ENCODE measurements around the gene MYBBP1A.

GRCh38 chr17:4554441-4554996 is 665 bp downstream of the MYBBP1A start:
- TF ChIP-seq CTCF (IDR thresholded peaks at IDR 0.05) (no peak), POLR2A (IDR thresholded peaks at IDR 0.05) (no peak)
